ENCODE measurements around the gene GIMAP5.

- TF ChIP-seq, protein P1, sequence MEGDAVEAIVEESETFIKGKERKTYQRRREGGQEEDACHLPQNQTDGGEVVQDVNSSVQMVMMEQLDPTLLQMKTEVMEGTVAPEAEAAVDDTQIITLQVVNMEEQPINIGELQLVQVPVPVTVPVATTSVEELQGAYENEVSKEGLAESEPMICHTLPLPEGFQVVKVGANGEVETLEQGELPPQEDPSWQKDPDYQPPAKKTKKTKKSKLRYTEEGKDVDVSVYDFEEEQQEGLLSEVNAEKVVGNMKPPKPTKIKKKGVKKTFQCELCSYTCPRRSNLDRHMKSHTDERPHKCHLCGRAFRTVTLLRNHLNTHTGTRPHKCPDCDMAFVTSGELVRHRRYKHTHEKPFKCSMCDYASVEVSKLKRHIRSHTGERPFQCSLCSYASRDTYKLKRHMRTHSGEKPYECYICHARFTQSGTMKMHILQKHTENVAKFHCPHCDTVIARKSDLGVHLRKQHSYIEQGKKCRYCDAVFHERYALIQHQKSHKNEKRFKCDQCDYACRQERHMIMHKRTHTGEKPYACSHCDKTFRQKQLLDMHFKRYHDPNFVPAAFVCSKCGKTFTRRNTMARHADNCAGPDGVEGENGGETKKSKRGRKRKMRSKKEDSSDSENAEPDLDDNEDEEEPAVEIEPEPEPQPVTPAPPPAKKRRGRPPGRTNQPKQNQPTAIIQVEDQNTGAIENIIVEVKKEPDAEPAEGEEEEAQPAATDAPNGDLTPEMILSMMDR (conservative IDR thresholded peaks at IDR 0.05; ENCODE audit: low read depth, low read length) = no peak
- TF ChIP-seq EZH2 (IDR thresholded peaks at IDR 0.05; ENCODE audit: low read length, unreplicated experiment) = no peak
These were observed 47.0 kb downstream of the GIMAP5 start for GRCh38 chr7:150784120-150784736.
